Measurements from ENCODE around the gene ANKRD9. TPM values are rescaled to one million over a fixed set of nuclear protein-coding genes. Genes with fewer than 3 reads are reported as not detected.

ANKRD9 gene
- total RNA-seq, 1 experiment from 2014 or later = 23.7 TPM

GRCh38 chr14:102454711-102455110, 54.9 kb downstream of the ANKRD9 start:
- in situ Hi-C loops (cut with HindIII; ENCODE audit: low pct_unique_long_range_greater_than_20kb, low sequenced_read_pairs) = no loop called here
- H3K27me3 ChIP-seq (ENCODE audit: control insufficient read depth, insufficient read depth, low read length) = no peaks in the 10 kb centered on the region
- no peak for ATAC-seq
- CTCF ChIA-PET = no interaction called here
- no peaks in the 10 kb centered on the region for H3K36me3 ChIP-seq (ENCODE audit: control insufficient read depth, insufficient read depth, low read length)
- BruUV-seq (replicated peaks) = no TSS peak
- no peak overlapping the region for H3K4me3 ChIP-seq (ENCODE audit: low read depth in 2 of 2, low read length in 2 of 2)
- intact Hi-C loops (cut with micrococcal nuclease; ENCODE audit: unreplicated experiment) = no loop called here
- DNase-seq (ENCODE audit: low read depth, low spot score) = no peak
- H3K27ac ChIP-seq (ENCODE audit: low read length) = no peak overlapping the region
- H3K9me3 ChIP-seq (ENCODE audit: control insufficient read depth, insufficient read depth, low read depth, low read length) = no peaks in the 10 kb centered on the region
- no peaks in the 10 kb centered on the region for H3K4me1 ChIP-seq (ENCODE audit: control insufficient read depth, insufficient read depth, low read length)
- POLR2A ChIA-PET = no interaction called here
- TF ChIP-seq POLR2AphosphoS5 (IDR thresholded peaks at IDR 0.05; ENCODE audit: low read depth, low read length) (no peak), SIN3A (IDR thresholded peaks at IDR 0.05; ENCODE audit: borderline replicate concordance, insufficient read depth, low read depth, low read length) (no peak), REST (IDR thresholded peaks at IDR 0.05; ENCODE audit: insufficient read depth in 1 of 2, low read depth in 2 of 2, low read length in 1 of 2) (no peak), TCF7L2 (IDR thresholded peaks at IDR 0.05; ENCODE audit: low read depth, low read length) (no peak)
- TF ChIP-seq, protein P1, sequence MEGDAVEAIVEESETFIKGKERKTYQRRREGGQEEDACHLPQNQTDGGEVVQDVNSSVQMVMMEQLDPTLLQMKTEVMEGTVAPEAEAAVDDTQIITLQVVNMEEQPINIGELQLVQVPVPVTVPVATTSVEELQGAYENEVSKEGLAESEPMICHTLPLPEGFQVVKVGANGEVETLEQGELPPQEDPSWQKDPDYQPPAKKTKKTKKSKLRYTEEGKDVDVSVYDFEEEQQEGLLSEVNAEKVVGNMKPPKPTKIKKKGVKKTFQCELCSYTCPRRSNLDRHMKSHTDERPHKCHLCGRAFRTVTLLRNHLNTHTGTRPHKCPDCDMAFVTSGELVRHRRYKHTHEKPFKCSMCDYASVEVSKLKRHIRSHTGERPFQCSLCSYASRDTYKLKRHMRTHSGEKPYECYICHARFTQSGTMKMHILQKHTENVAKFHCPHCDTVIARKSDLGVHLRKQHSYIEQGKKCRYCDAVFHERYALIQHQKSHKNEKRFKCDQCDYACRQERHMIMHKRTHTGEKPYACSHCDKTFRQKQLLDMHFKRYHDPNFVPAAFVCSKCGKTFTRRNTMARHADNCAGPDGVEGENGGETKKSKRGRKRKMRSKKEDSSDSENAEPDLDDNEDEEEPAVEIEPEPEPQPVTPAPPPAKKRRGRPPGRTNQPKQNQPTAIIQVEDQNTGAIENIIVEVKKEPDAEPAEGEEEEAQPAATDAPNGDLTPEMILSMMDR (IDR thresholded peaks at IDR 0.05) = no peak

DNA sequence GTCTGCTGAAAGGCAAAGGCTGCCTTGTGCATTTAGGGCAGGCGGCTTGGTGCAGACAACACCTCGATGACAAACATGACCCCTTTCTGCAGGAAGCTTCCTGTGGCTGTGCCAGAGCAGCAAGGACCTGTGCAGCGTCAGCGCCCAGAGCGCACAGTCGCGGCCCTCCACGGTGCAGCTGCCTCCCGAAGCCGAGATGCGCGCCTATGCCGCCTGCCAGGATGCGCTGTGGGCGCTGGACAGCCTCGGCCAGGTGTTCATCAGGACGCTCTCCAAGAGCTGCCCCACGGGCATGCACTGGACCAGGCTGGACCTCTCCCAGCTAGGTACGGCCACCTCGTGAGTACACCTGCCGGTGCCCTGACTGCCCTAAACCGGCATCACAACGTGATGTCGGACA, 57.3 kb downstream of the ANKRD9 start:
- no peaks in the 10 kb centered on the region for H3K27me3 ChIP-seq (ENCODE audit: control insufficient read depth, insufficient read depth, low read length)
- H3K4me3 ChIP-seq (ENCODE audit: low read depth in 2 of 2, low read length in 2 of 2) = no peak overlapping the region
- no peaks in the 10 kb centered on the region for H3K4me1 ChIP-seq (ENCODE audit: control insufficient read depth, insufficient read depth, low read length)
- no peaks in the 10 kb centered on the region for H3K9me3 ChIP-seq (ENCODE audit: control insufficient read depth, insufficient read depth, low read depth, low read length)
- H3K27ac ChIP-seq (ENCODE audit: low read length) = no peak overlapping the region
- no TSS peak for BruUV-seq (replicated peaks)
- DNase-seq (ENCODE audit: low read depth, low spot score) (no peak), ATAC-seq (no peak)
- TF ChIP-seq, protein P1 (IDR thresholded peaks at IDR 0.05) = no peak
- TF ChIP-seq TCF7L2 (IDR thresholded peaks at IDR 0.05; ENCODE audit: low read depth, low read length) (no peak), SIN3A (IDR thresholded peaks at IDR 0.05; ENCODE audit: borderline replicate concordance, insufficient read depth, low read depth, low read length) (no peak), REST (IDR thresholded peaks at IDR 0.05; ENCODE audit: insufficient read depth in 1 of 2, low read depth in 2 of 2, low read length in 1 of 2) (no peak), POLR2AphosphoS5 (IDR thresholded peaks at IDR 0.05; ENCODE audit: low read depth, low read length) (no peak)
- in situ Hi-C loops (cut with HindIII; ENCODE audit: low pct_unique_long_range_greater_than_20kb, low sequenced_read_pairs) (no loop called here), intact Hi-C loops (cut with micrococcal nuclease; ENCODE audit: unreplicated experiment) (no loop called here)
- ChIA-PET POLR2A (no interaction called here), CTCF (no interaction called here)
- H3K36me3 ChIP-seq (ENCODE audit: control insufficient read depth, insufficient read depth, low read length) = no peaks in the 10 kb centered on the region

Small RNA genes within 50 kb of the gene (microRNA-seq; reads per million reads assigned to microRNA genes)
- not detected for gene MIR4309 (ENCODE audit: unreplicated experiment)

Other genes with a start within 250 kb of the ANKRD9 start
- 9.8 TPM for gene MOK, start 204.6 kb downstream of the ANKRD9 start, total RNA-seq (2021; ENCODE audit: unreplicated experiment)
- gene ZNF839, start 190.0 kb downstream of the ANKRD9 start, total RNA-seq (2021; ENCODE audit: unreplicated experiment) = 10.8 TPM
- 28.3 TPM for gene CINP, start 146.9 kb downstream of the ANKRD9 start, total RNA-seq (2021; ENCODE audit: unreplicated experiment)
- gene TECPR2, start 146.8 kb downstream of the ANKRD9 start, total RNA-seq (2021; ENCODE audit: unreplicated experiment) = 15.5 TPM
- gene RCOR1, start 82.9 kb upstream of the ANKRD9 start, total RNA-seq (2021; ENCODE audit: unreplicated experiment) = 27.1 TPM